GM12878 (cell line): ENCODE results near the gene ELL. TPM values are rescaled to one million over a fixed set of nuclear protein-coding genes. Genes with fewer than 3 reads are reported as not detected.
A peak's percentile ranks its signal among the peaks of the same experiment; 100 is the strongest.

Experiments used
- ATAC-seq: fragments of 200-7000 bp; cut with Tn5 transposase; 3 replicates; pipeline ENCODE4 v1.9.1; 2020; ENCODE audit warnings: mild to moderate bottlenecking, moderate library complexity
- BruUV-seq: library from RNA; stranded (reverse); fragments of 400-500 nt; replicated peaks from 2 replicates; lab custom pipeline; 2021; lab: Mats Ljungman, UMichigan
- CTCF ChIA-PET: fragments of 300-600 bp; sonication (Branson Sonifier 250); formaldehyde crosslinking; extraction: SDS; loops from one replicate; lab custom pipeline; 2021; ENCODE audit warnings: inconsistent platforms; lab: Yijun Ruan, JAX
- POLR2A ChIA-PET: fragments of 350-600 bp; formaldehyde crosslinking; extraction: SDS; loops from one replicate; lab custom pipeline; 2021; ENCODE audit warnings: inconsistent platforms; lab: Charles Lee
- RAD21 ChIA-PET: fragments of 300-600 bp; sonication (Branson Sonifier 250); formaldehyde crosslinking; loops from one replicate; lab custom pipeline; 2023; ENCODE audit warnings: antibody characterized with exemption; ENCODE audit not compliant: unreplicated experiment; lab: Charles Lee
- SMC1A ChIA-PET: fragments of 300-600 bp; sonication (Branson Sonifier 250); formaldehyde crosslinking; loops from one replicate; lab custom pipeline; 2023; ENCODE audit not compliant: unreplicated experiment, uncharacterized antibody; lab: Charles Lee
- DNase-seq: peaks from one replicate; pipeline ENCODE4 v3.0.0-alpha.2; 2011; ENCODE audit warnings: low read depth, low spot score
- FAIRE-seq: peaks from 3 replicates; lab custom pipeline; 2011; peaks lifted over from hg19 to GRCh38; lab: Jason Lieb, UNC
- H2AFZ ChIP-seq: 2 replicates; pipeline ENCODE4 v1.6.0; 2011; ENCODE audit warnings: low read depth, low read length, control low read depth; ENCODE audit not compliant: control insufficient read depth
- H3K27ac ChIP-seq: 2 replicates; pipeline ENCODE4 v1.5.1; 2011; ENCODE audit warnings: control low read depth; ENCODE audit not compliant: control insufficient read depth, insufficient read depth
- H3K27me3 ChIP-seq, 2 experiments: replicated peaks in 1 of 2; 2 replicates each; pipeline versions ENCODE4 v1.6.0 to v1.6.1; 2011; ENCODE audit warnings: low read length in 1 of 2; ENCODE audit not compliant: control insufficient read depth in 2 of 2, insufficient read depth in 2 of 2
- H3K36me3 ChIP-seq, 2 experiments: 2 replicates each; pipeline ENCODE4 v1.5.1; 2011; ENCODE audit warnings: low read length in 1 of 2; ENCODE audit not compliant: control insufficient read depth in 2 of 2, insufficient read depth in 2 of 2
- H3K4me1 ChIP-seq: 2 replicates; pipeline ENCODE4 v1.6.1; 2011; ENCODE audit warnings: mild to moderate bottlenecking, low read length, moderate library complexity, mixed read lengths; ENCODE audit not compliant: control insufficient read depth, insufficient read depth
- H3K4me2 ChIP-seq: 2 replicates; pipeline ENCODE4 v1.6.0; 2011; ENCODE audit warnings: control low read depth; ENCODE audit not compliant: control insufficient read depth, insufficient read depth
- H3K4me3 ChIP-seq: fragments of 200-600 bp; sonication (generic); 2 replicates; pipeline ENCODE4 v1.5.1; 2016
- H3K79me2 ChIP-seq: 2 replicates; pipeline ENCODE4 v1.6.0; 2011; ENCODE audit warnings: low read length; ENCODE audit not compliant: control insufficient read depth, insufficient read depth
- H3K9ac ChIP-seq: 2 replicates; pipeline ENCODE4 v1.8.0; 2011; ENCODE audit warnings: low read length, control low read depth, mixed read lengths; ENCODE audit not compliant: control insufficient read depth, insufficient read depth
- H3K9me3 ChIP-seq: replicated peaks from 3 replicates; pipeline ENCODE4 v1.5.1; 2011; ENCODE audit warnings: mild to moderate bottlenecking, low read length; ENCODE audit not compliant: control insufficient read depth, insufficient read depth
- H4K20me1 ChIP-seq: 2 replicates; pipeline ENCODE4 v1.6.0; 2011; ENCODE audit not compliant: control insufficient read depth, insufficient read depth
- EZH2 ChIP-seq: IDR thresholded peaks from 2 replicates; pipeline ENCODE4 v1.6.1; 2012; ENCODE audit warnings: low read depth, mild to moderate bottlenecking, control low read depth, inconsistent platforms, low read length, borderline replicate concordance; ENCODE audit not compliant: control insufficient read depth
- JUNB ChIP-seq: IDR thresholded peaks from 2 replicates; pipeline ENCODE4 v1.6.1; 2016; ENCODE audit warnings: antibody characterized with exemption, mild to moderate bottlenecking
- KAT2A ChIP-seq: conservative IDR thresholded peaks from 2 replicates; pipeline ENCODE4 v1.6.1; 2011; ENCODE audit warnings: low read depth, low read length; ENCODE audit not compliant: control insufficient read depth
- MXI1 ChIP-seq: fragments of 150-350 bp; IDR thresholded peaks from 2 replicates; pipeline ENCODE4 v1.6.1; 2011; ENCODE audit warnings: low read depth, mild to moderate bottlenecking, inconsistent platforms, low read length, improper control_type of control experiment
- MYB ChIP-seq: fragments of 150-350 bp; IDR thresholded peaks from 2 replicates; pipeline ENCODE4 v1.6.1; 2014; ENCODE audit warnings: mild to moderate bottlenecking, low read depth, low read length, borderline replicate concordance
- POU2F2 ChIP-seq: IDR thresholded peaks from 3 replicates; pipeline ENCODE4 v1.6.1; 2011; ENCODE audit warnings: low read depth, mild to moderate bottlenecking, low read length, borderline replicate concordance
- RCOR1 ChIP-seq: conservative IDR thresholded peaks from 2 replicates; pipeline ENCODE4 v1.6.1; 2012; ENCODE audit warnings: low read depth, low read length, improper control_type of control experiment
- SIN3A ChIP-seq: IDR thresholded peaks from 2 replicates; pipeline ENCODE4 v1.6.1; 2012; ENCODE audit warnings: low read depth, low read length, improper control_type of control experiment
- WGBS: methylation state at CpG from one replicate; pipeline ENCODE4 v1.1.6; 2016; ENCODE audit warnings: low lambda C conversion rate; ENCODE audit not compliant: insufficient replicate concordance, insufficient coverage; ENCODE audit errors: missing lambda C conversion rate; 5-methylcytosine and 5-hydroxymethylcytosine counted together
- in situ Hi-C: fragments of 300-500 bp; cut with MboI; formaldehyde crosslinking; loops from 9 replicates; pipeline ENCODE4 v1.14.3; 2018; ENCODE audit warnings: mixed read lengths
- intact Hi-C: fragments of 100-400 bp; cut with micrococcal nuclease; formaldehyde crosslinking; loops from one replicate; pipeline ENCODE4 v1.14.2; 2022; ENCODE audit not compliant: unreplicated experiment
- polyA plus RNA-seq, 11 experiments: library from polyadenylated mRNA; depleted of rRNA in 4 of 11; unstranded in 6 of 11; stranded (reverse) in 5 of 11; fragments of >200 nt; fragmentation: Nextera tagmentation in 4 of 11; fragmentation: Illumina TruSeq in 1 of 11; extraction: Ambion mirVana in 4 of 11; extraction: Trizol in 1 of 11; gene quantifications; 1 replicate in 1 of 11; 2 replicates in 10 of 11; pipeline versions ENCODE4 v1.2.1 to v1.2.3, GENCODE V29; 2011 to 2016; ENCODE audit warnings: inconsistent platforms in 2 of 11, missing spikeins in 2 of 11, low read depth in 1 of 11
- total RNA-seq, 4 experiments: library from RNA; depleted of rRNA in 3 of 4; stranded (reverse); fragments of >200 nt in 3 of 4; fragmentation: Illumina TruSeq in 1 of 4; extraction: Trizol in 1 of 4; gene quantifications; 2 replicates each; pipeline versions ENCODE4 v1.2.1 to v1.2.3, GENCODE V29; 2013 to 2021
- TF ChIP-seq, protein P1 (sequence below): fragments of 450-650 bp; IDR thresholded peaks from 2 replicates; pipeline ENCODE4 v1.6.1; 2017; ENCODE audit warnings: mild to moderate bottlenecking, moderate library complexity
- TF ChIP-seq, protein P2 (sequence below): fragments of 450-650 bp; formaldehyde crosslinking; IDR thresholded peaks from 2 replicates; pipeline ENCODE4 v1.4.0; 2022; ENCODE audit warnings: mild to moderate bottlenecking, moderate library complexity

ELL gene
- total and polyA plus RNA-seq, 10 of the 15 experiments (the other 5 are each of a cell fraction or from before 2014, with no cell fraction given) = 0.91 to 25.0 (median 9.1) TPM

DNA sequence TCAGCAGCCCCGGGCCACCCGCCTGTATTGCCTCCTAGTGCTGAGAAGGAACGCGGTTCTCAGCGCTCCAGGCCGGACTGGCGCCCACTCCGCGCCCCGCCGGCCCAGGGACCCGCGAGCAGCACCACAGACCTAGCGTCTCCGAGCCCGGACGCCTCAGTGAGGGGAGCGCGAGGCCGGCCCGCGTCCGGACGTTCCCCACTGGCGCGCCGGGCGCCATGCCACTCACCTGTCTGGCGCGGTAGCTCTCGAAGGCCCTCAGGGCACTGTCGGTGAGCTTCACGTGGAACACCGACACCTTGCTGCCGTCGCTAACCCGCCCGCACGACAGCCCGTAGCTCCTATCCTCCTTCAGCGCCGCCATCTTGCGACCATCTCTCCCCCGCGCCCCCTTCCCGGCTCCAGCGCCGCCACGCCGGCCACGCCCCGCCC is at the start of gene ELL (continued):
- TF ChIP-seq, protein P1, sequence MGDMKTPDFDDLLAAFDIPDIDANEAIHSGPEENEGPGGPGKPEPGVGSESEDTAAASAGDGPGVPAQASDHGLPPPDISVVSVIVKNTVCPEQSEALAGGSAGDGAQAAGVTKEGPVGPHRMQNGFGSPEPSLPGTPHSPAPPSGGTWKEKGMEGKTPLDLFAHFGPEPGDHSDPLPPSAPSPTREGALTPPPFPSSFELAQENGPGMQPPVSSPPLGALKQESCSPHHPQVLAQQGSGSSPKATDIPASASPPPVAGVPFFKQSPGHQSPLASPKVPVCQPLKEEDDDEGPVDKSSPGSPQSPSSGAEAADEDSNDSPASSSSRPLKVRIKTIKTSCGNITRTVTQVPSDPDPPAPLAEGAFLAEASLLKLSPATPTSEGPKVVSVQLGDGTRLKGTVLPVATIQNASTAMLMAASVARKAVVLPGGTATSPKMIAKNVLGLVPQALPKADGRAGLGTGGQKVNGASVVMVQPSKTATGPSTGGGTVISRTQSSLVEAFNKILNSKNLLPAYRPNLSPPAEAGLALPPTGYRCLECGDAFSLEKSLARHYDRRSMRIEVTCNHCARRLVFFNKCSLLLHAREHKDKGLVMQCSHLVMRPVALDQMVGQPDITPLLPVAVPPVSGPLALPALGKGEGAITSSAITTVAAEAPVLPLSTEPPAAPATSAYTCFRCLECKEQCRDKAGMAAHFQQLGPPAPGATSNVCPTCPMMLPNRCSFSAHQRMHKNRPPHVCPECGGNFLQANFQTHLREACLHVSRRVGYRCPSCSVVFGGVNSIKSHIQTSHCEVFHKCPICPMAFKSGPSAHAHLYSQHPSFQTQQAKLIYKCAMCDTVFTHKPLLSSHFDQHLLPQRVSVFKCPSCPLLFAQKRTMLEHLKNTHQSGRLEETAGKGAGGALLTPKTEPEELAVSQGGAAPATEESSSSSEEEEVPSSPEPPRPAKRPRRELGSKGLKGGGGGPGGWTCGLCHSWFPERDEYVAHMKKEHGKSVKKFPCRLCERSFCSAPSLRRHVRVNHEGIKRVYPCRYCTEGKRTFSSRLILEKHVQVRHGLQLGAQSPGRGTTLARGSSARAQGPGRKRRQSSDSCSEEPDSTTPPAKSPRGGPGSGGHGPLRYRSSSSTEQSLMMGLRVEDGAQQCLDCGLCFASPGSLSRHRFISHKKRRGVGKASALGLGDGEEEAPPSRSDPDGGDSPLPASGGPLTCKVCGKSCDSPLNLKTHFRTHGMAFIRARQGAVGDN = no peak
- TF ChIP-seq KAT2A = no peak
- peak; percentile 18; the same call in 1 of the 2 replicates for TF ChIP-seq SIN3A
- no peak; the same call in 1 of the 2 replicates for TF ChIP-seq MXI1
- TF ChIP-seq POU2F2 = no peak
- no peak for TF ChIP-seq MYB
- TF ChIP-seq, all 136 proteins: peak for 19

DNA sequence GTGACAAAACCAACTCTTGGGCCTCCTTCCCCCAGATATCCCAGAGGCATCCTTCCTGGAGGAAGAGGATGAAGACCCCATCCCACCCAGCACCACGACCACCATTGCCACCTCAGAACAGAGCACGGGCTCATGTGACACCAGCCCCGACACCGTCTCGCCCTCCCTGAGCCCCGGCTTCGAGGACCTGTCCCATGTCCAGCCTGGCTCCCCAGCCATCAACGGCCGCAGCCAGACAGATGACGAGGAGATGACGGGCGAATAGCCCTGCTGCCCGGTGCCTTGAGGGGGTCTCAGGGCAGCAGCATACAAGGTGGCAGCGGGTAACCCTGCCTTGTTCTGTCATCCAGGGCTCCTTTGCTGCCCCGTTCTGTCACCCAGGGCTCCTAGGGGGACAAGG is 46.5 kb upstream of the ELL start:
- intact Hi-C loops = no loop called here
- TF ChIP-seq RCOR1 (no peak), EZH2 (no peak), JUNB (no peak)
- TF ChIP-seq, protein P2, sequence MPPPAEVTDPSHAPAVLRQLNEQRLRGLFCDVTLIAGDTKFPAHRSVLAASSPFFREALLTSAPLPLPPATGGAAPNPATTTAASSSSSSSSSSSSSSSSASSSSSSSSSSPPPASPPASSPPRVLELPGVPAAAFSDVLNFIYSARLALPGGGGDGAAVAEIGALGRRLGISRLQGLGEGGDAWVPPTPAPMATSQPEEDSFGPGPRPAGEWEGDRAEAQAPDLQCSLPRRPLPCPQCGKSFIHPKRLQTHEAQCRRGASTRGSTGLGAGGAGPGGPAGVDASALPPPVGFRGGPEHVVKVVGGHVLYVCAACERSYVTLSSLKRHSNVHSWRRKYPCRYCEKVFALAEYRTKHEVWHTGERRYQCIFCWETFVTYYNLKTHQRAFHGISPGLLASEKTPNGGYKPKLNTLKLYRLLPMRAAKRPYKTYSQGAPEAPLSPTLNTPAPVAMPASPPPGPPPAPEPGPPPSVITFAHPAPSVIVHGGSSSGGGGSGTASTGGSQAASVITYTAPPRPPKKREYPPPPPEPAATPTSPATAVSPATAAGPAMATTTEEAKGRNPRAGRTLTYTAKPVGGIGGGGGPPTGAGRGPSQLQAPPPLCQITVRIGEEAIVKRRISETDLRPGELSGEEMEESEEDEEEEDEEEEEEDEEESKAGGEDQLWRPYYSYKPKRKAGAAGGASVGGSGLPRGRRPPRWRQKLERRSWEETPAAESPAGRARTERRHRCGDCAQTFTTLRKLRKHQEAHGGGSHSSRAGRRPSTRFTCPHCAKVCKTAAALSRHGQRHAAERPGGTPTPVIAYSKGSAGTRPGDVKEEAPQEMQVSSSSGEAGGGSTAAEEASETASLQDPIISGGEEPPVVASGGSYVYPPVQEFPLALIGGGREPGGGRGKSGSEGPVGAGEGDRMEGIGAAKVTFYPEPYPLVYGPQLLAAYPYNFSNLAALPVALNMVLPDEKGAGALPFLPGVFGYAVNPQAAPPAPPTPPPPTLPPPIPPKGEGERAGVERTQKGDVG (CRISPR knock-in tag) = no peak
- TF ChIP-seq, all 136 proteins: peak for 0
- SMC1A ChIA-PET = interaction anchor here (1.0 kb wide), 1 partner anchor 25 kb away, joined by 3 read pairs; the partner anchor contains the start of gene FKBP8
- no peak for ATAC-seq
- Histone ChIP-seq H3K27me3 (no peaks in the 10 kb centered on the region), H3K9me3 (no peaks in the 10 kb centered on the region), H3K4me1 (peaks cover 7% of the 10 kb centered on the region; the same call in 1 of the 2 replicates), H3K27ac (no peak overlapping the region), H4K20me1 (peaks cover 8% of the 10 kb centered on the region; the same call in 1 of the 2 replicates), H3K36me3 (peaks cover 15 to 19% of the 10 kb centered on the region in 2 experiments), H3K4me2 (no peak overlapping the region), H2AFZ (no peak overlapping the region), H3K79me2 (peaks cover 17% of the 10 kb centered on the region), H3K4me3 (no peak overlapping the region), H3K9ac (no peak overlapping the region)
- RAD21 ChIA-PET = no interaction called here
- BruUV-seq = no TSS peak
- in situ Hi-C loops = no loop called here
- 99% methylated on average over 15 of the region's 15 CpGs for WGBS
- no peak for FAIRE-seq
- no peak for DNase-seq
- CTCF ChIA-PET = no interaction called here
- POLR2A ChIA-PET = no interaction called here
